Choroid plexus epithelial cell (primary cell): Measurements from ENCODE around the gene LRP1.
A peak's percentile ranks its signal among the peaks of the same experiment; 100 is the strongest.

Experiments used
- DNase-seq: peaks from one replicate; pipeline ENCODE4 v3.0.0-alpha.2; 2010; ENCODE audit warnings: low read depth
- H3K4me3 ChIP-seq: 2 replicates; pipeline ENCODE4 v1.5.1; 2011; ENCODE audit warnings: low read depth, mild to moderate bottlenecking, control low read depth, low read length, moderate library complexity
- CTCF ChIP-seq: conservative IDR thresholded peaks from 2 replicates; pipeline ENCODE4 v1.5.1; 2011; ENCODE audit warnings: low read depth, mild to moderate bottlenecking, control low read depth, inconsistent platforms, low read length, moderate library complexity

The LRP1 gene

GRCh38 chr12:57090924-57091637, 37.2 kb upstream of the LRP1 start:
- peak overlapping the region; percentile 93 for H3K4me3 ChIP-seq
- TF ChIP-seq CTCF, result no peak
- no peak for DNase-seq

GRCh38 chr12:57091638-57092528, 36.4 kb upstream of the LRP1 start:
- peak overlapping the region; percentile 93 for H3K4me3 ChIP-seq
- no peak for DNase-seq
- no peak for TF ChIP-seq CTCF

GRCh38 chr12:57092529-57092862, 35.8 kb upstream of the LRP1 start:
- no peak for DNase-seq

GRCh38 chr12:57092876-57093414, 35.3 kb upstream of the LRP1 start:
- DNase-seq, result no peak

More at GRCh38 chr12:57092529-57092862, 35.8 kb upstream of the LRP1 start:
- no peak for TF ChIP-seq CTCF
- H3K4me3 ChIP-seq, result no peak overlapping the region

GRCh38 chr12:57093415-57094207, 34.7 kb upstream of the LRP1 start:
- peak; percentile 65 for TF ChIP-seq CTCF
- DNase-seq, result peak; percentile 90
- H3K4me3 ChIP-seq, result peak overlapping the region; percentile 26

More at GRCh38 chr12:57092876-57093414, 35.3 kb upstream of the LRP1 start:
- no peak overlapping the region for H3K4me3 ChIP-seq
- no peak for TF ChIP-seq CTCF

GRCh38 chr12:57094208-57095160, 33.8 kb upstream of the LRP1 start:
- DNase-seq, result no peak
- TF ChIP-seq CTCF, result no peak
- no peak overlapping the region for H3K4me3 ChIP-seq
